Neuronal stem cell (in vitro differentiated cells): Measurements from ENCODE around the gene THSD7A.

Experiments used
- DNase-seq: peaks from one replicate; pipeline ENCODE4 v3.0.0-alpha.2; 2013; ENCODE audit warnings: low spot score
- H2AFZ ChIP-seq: one replicate; pipeline ENCODE4 v1.6.1; 2013; ENCODE audit warnings: mild to moderate bottlenecking, low read length, inconsistent platforms
- H2AK5ac ChIP-seq: 2 replicates; pipeline ENCODE4 v1.6.1; 2013; ENCODE audit warnings: low read depth, mild to moderate bottlenecking, inconsistent platforms, low read length, moderate library complexity, mixed read lengths
- H2BK120ac ChIP-seq: 2 replicates; pipeline ENCODE4 v1.6.1; 2013; ENCODE audit warnings: low read depth, mild to moderate bottlenecking, inconsistent platforms, low read length, moderate library complexity, mixed read lengths
- H2BK12ac ChIP-seq: one replicate; pipeline ENCODE4 v1.6.1; 2013; ENCODE audit warnings: low read length, inconsistent platforms
- H2BK15ac ChIP-seq: 2 replicates; pipeline ENCODE4 v1.6.1; 2013; ENCODE audit warnings: mild to moderate bottlenecking, low read length, inconsistent platforms, mixed read lengths
- H2BK5ac ChIP-seq: one replicate; pipeline ENCODE4 v1.6.1; 2013; ENCODE audit warnings: inconsistent platforms, mild to moderate bottlenecking, low read length, moderate library complexity
- H3K14ac ChIP-seq: one replicate; pipeline ENCODE4 v1.6.1; 2013; ENCODE audit warnings: low read length, inconsistent platforms
- H3K18ac ChIP-seq: 2 replicates; pipeline ENCODE4 v1.6.1; 2013; ENCODE audit warnings: low read length, inconsistent platforms
- H3K23ac ChIP-seq: 2 replicates; pipeline ENCODE4 v1.6.1; 2013; ENCODE audit warnings: low read depth, mild to moderate bottlenecking, mixed read lengths, low read length, inconsistent platforms; ENCODE audit not compliant: poor library complexity
- H3K27ac ChIP-seq: replicated peaks from 3 replicates; pipeline ENCODE4 v1.5.1; 2013; ENCODE audit warnings: low read length, inconsistent platforms
- H3K27me3 ChIP-seq, 3 experiments: 2 replicates each; pipeline ENCODE4 v1.6.1; 2013; ENCODE audit warnings: low read length in 3 of 3, mild to moderate bottlenecking in 2 of 3, inconsistent platforms in 1 of 3, low read depth in 1 of 3, mixed read lengths in 1 of 3, moderate library complexity in 1 of 3; ENCODE audit not compliant: control insufficient read depth in 3 of 3, insufficient read depth in 3 of 3
- H3K36me3 ChIP-seq, 2 donors: replicated peaks in 1 of 2; 2 replicates each; pipeline ENCODE4 v1.6.1; 2013; ENCODE audit warnings: low read length in 2 of 2; ENCODE audit not compliant: control insufficient read depth in 2 of 2, insufficient read depth in 2 of 2
- H3K4ac ChIP-seq: 2 replicates; pipeline ENCODE4 v1.6.1; 2013; ENCODE audit warnings: inconsistent platforms, mild to moderate bottlenecking, low read length, moderate library complexity
- H3K4me1 ChIP-seq, 2 donors: 1 replicate in 1 of 2; 2 replicates in 1 of 2; pipeline ENCODE4 v1.6.1; 2013; ENCODE audit warnings: low read length in 2 of 2, low read depth in 1 of 2; ENCODE audit not compliant: control insufficient read depth in 2 of 2, insufficient read depth in 1 of 2
- H3K4me2 ChIP-seq: one replicate; pipeline ENCODE4 v1.6.1; 2013; ENCODE audit warnings: mild to moderate bottlenecking, low read length, inconsistent platforms; ENCODE audit not compliant: insufficient read depth, poor library complexity, severe bottlenecking
- H3K4me3 ChIP-seq, 2 donors: 2 replicates each; pipeline ENCODE4 v1.5.1; 2013; ENCODE audit warnings: low read length in 2 of 2, mild to moderate bottlenecking in 2 of 2, inconsistent platforms in 1 of 2, moderate library complexity in 1 of 2
- H3K79me1 ChIP-seq: one replicate; pipeline ENCODE4 v1.6.1; 2013; ENCODE audit warnings: low read depth, mild to moderate bottlenecking, inconsistent platforms, low read length, moderate library complexity
- H3K9ac ChIP-seq: one replicate; pipeline ENCODE4 v1.6.1; 2013; ENCODE audit warnings: mild to moderate bottlenecking, low read depth, low read length, inconsistent platforms; ENCODE audit not compliant: poor library complexity
- H3K9me3 ChIP-seq, 2 donors: replicated peaks in 1 of 2; 2 replicates each; pipeline versions ENCODE3 to v1.6.1; 2013; ENCODE audit warnings: low read length in 2 of 2, mild to moderate bottlenecking in 2 of 2, inconsistent platforms in 1 of 2, low read depth in 1 of 2, mixed read lengths in 1 of 2, moderate library complexity in 1 of 2; ENCODE audit not compliant: control insufficient read depth in 2 of 2, insufficient read depth in 1 of 2
- H4K8ac ChIP-seq: one replicate; pipeline ENCODE4 v1.6.1; 2013; ENCODE audit warnings: low read depth, mild to moderate bottlenecking, inconsistent platforms, low read length, moderate library complexity
- H4K91ac ChIP-seq: one replicate; pipeline ENCODE4 v1.6.1; 2013; ENCODE audit warnings: low read length, low read depth, mild to moderate bottlenecking, inconsistent platforms; ENCODE audit not compliant: poor library complexity
- WGBS, 2 donors: extraction: QIAGEN DNeasy Blood & Tissue Kit; methylation state at CpG; one replicate each; pipeline ENCODE4 v1.1.7; 2013; ENCODE audit warnings: missing lambda C conversion rate in 2 of 2, mixed read lengths in 1 of 2; ENCODE audit not compliant: insufficient read length in 2 of 2, insufficient replicate concordance in 1 of 2; ENCODE audit errors: extremely low coverage in 2 of 2; 5-methylcytosine and 5-hydroxymethylcytosine counted together

Gene THSD7A

GRCh38 chr7:11541330-11541729, 290.7 kb downstream of the THSD7A start:
- Histone ChIP-seq H2BK15ac (no peak overlapping the region), H2BK120ac (no peak overlapping the region), H2BK5ac (no peak overlapping the region), H3K9ac (no peak overlapping the region), H3K27me3 (no peaks in the 10 kb centered on the region), H3K4me1 (no peaks in the 10 kb centered on the region), H4K91ac (no peak overlapping the region), H2AK5ac (no peak overlapping the region), H3K27ac (no peak overlapping the region), H2BK12ac (peak overlapping the region; percentile 82), H3K4me3 (no peak overlapping the region), H3K36me3 (no peaks in the 10 kb centered on the region), H3K9me3 (peaks cover 1 to 25% of the 10 kb centered on the region in 2 donors), H3K79me1 (no peaks in the 10 kb centered on the region), H2AFZ (no peak overlapping the region), H3K4me2 (no peak overlapping the region), H3K18ac (no peak overlapping the region), H4K8ac (no peak overlapping the region), H3K4ac (no peak overlapping the region), H3K23ac (no peak overlapping the region), H3K14ac (no peak overlapping the region)
- DNase-seq: no peak
- WGBS, 2 donors: no CpG with 5 or more reads among the region's 8 CpGs

DNA sequence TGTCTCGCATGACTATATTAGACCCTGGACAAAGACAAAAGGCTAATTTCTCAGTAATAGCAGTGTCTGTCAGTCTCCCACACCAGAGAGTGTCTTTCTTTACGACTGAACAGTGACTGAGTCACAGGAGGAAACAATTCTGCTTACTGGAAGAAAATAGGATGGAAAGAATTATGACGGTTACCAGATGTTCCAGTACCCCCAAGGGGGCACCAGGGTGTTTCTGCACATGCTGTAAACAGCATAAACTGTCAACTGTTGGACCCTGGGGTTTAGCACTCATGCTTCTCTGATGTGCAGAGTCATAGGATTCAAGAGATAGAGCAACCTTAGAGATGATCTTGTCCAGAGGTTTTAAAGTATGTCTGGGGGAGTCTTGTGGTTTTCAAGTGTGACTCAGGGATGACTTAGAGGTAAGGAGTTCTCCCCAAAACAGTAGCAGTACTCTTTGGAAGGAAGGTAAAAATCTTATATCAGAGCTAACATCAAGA, 291.7 kb downstream of the THSD7A start:
- Histone ChIP-seq H2BK15ac (no peak overlapping the region), H3K23ac (no peak overlapping the region), H3K4ac (no peak overlapping the region), H2BK5ac (no peak overlapping the region), H4K91ac (no peak overlapping the region), H2AFZ (no peak overlapping the region), H3K14ac (no peak overlapping the region), H3K9me3 (peaks cover 0 to 21% of the 10 kb centered on the region in 2 donors), H3K36me3 (no peaks in the 10 kb centered on the region), H4K8ac (no peak overlapping the region), H2BK12ac (no peak overlapping the region), H3K18ac (no peak overlapping the region), H2AK5ac (no peak overlapping the region), H3K27ac (no peak overlapping the region), H2BK120ac (no peak overlapping the region), H3K4me3 (no peak overlapping the region), H3K9ac (no peak overlapping the region), H3K4me2 (no peak overlapping the region), H3K4me1 (no peaks in the 10 kb centered on the region), H3K79me1 (no peaks in the 10 kb centered on the region), H3K27me3 (no peaks in the 10 kb centered on the region)
- no peak for DNase-seq
- no CpG with 5 or more reads among the region's 3 CpGs for WGBS, 2 donors

DNA sequence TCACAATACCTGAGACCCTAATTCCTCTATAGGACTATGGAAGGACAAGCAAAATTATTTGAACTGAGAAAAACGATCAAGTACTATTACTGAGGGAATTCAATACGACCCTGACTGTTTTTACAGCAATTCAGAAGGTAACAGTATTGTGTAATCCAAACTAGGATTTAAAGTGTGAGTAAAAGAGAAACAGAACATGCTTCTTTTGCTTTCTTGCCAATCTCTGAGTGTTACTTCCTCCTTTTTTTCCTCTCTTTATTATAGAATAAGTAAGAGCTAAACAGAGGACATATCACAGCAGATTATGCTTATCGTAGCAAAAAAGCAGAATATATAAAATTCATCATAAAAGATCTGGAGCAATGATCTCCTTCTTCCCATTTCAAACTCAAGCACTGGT, 292.1 kb downstream of the THSD7A start:
- Histone ChIP-seq H2BK15ac (no peak overlapping the region), H2BK12ac (no peak overlapping the region), H3K4me2 (no peak overlapping the region), H3K23ac (no peak overlapping the region), H3K27me3 (no peaks in the 10 kb centered on the region), H3K9ac (no peak overlapping the region), H3K9me3 (peaks cover 0 to 21% of the 10 kb centered on the region in 2 donors), H3K4me3 (no peak overlapping the region), H3K79me1 (no peaks in the 10 kb centered on the region), H4K8ac (no peak overlapping the region), H3K4ac (no peak overlapping the region), H3K36me3 (no peaks in the 10 kb centered on the region), H3K18ac (no peak overlapping the region), H2BK5ac (no peak overlapping the region), H3K14ac (no peak overlapping the region), H2AK5ac (no peak overlapping the region), H2BK120ac (no peak overlapping the region), H3K27ac (no peak overlapping the region), H3K4me1 (no peaks in the 10 kb centered on the region), H2AFZ (no peak overlapping the region), H4K91ac (no peak overlapping the region)
- no peak for DNase-seq
- no CpG with 5 or more reads among the region's 3 CpGs for WGBS, 2 donors

- no peak overlapping the region for H4K8ac ChIP-seq
- H2BK120ac ChIP-seq: no peak overlapping the region
- H3K23ac ChIP-seq: no peak overlapping the region
- H3K4me3 ChIP-seq: no peak overlapping the region
- H3K4me2 ChIP-seq: no peak overlapping the region
- no CpG with 5 or more reads among the region's 1 CpG for WGBS, 2 donors
- no peak overlapping the region for H4K91ac ChIP-seq
- no peak overlapping the region for H2BK5ac ChIP-seq
- no peak overlapping the region for H3K4ac ChIP-seq
- no peak overlapping the region for H3K18ac ChIP-seq
- H3K4me1 ChIP-seq: no peaks in the 10 kb centered on the region
- no peaks in the 10 kb centered on the region for H3K27me3 ChIP-seq
- no peak overlapping the region for H2AFZ ChIP-seq
- no peak overlapping the region for H2BK15ac ChIP-seq
- no peak overlapping the region for H2BK12ac ChIP-seq
- H3K27ac ChIP-seq: no peak overlapping the region
- H3K36me3 ChIP-seq: no peaks in the 10 kb centered on the region
- H2AK5ac ChIP-seq: no peak overlapping the region
- no peak for DNase-seq
- H3K79me1 ChIP-seq: no peaks in the 10 kb centered on the region
- peaks cover 0 to 21% of the 10 kb centered on the region in 2 donors for H3K9me3 ChIP-seq
- H3K14ac ChIP-seq: no peak overlapping the region
- H3K9ac ChIP-seq: no peak overlapping the region
These were observed 293.2 kb downstream of the THSD7A start for GRCh38 chr7:11538751-11539299.
